BLaER1 treated with 17β-estradiol and CSF1 and Interleukin-3, amounts not matched to agents 10 nM and 100 nM (cell line): ENCODE measurements around the gene MAP3K6.

ENCODE experiments used
- H3K27ac ChIP-seq, 11 experiments: shearing (Covaris generic); formaldehyde crosslinking; 2 replicates each; pipeline ENCODE4 v1.8.1; 2022
- H3K27me3 ChIP-seq, 11 experiments: shearing (Covaris generic); formaldehyde crosslinking; 2 replicates each; pipeline ENCODE4 v1.8.1; 2022
- H3K36me3 ChIP-seq, 11 experiments: shearing (Covaris generic); formaldehyde crosslinking; 2 replicates each; pipeline ENCODE4 v1.8.1; 2022
- H3K4me1 ChIP-seq, 10 experiments: shearing (Covaris generic); formaldehyde crosslinking; 2 replicates each; pipeline ENCODE4 v1.8.1; 2022
- H3K4me2 ChIP-seq, 11 experiments: shearing (Covaris generic); formaldehyde crosslinking; 2 replicates each; pipeline ENCODE4 v1.8.1; 2022
- H3K4me3 ChIP-seq, 10 experiments: shearing (Covaris generic); formaldehyde crosslinking; 2 replicates each; pipeline ENCODE4 v1.8.1; 2022
- H3K9ac ChIP-seq, 11 experiments: shearing (Covaris generic); formaldehyde crosslinking; 2 replicates each; pipeline ENCODE4 v1.8.1; 2022
- H3K9me3 ChIP-seq, 11 experiments: shearing (Covaris generic); formaldehyde crosslinking; replicated peaks in 1 of 11; 2 replicates each; pipeline ENCODE4 v1.8.1; 2022
- H4K20me1 ChIP-seq, 11 experiments: shearing (Covaris generic); formaldehyde crosslinking; 2 replicates each; pipeline ENCODE4 v1.8.1; 2022
- Cebpa-rat ChIP-seq, 11 experiments: shearing (Covaris generic); IDR thresholded peaks; 2 replicates each; pipeline ENCODE4 v1.8.1; 2022

The MAP3K6 gene

DNA sequence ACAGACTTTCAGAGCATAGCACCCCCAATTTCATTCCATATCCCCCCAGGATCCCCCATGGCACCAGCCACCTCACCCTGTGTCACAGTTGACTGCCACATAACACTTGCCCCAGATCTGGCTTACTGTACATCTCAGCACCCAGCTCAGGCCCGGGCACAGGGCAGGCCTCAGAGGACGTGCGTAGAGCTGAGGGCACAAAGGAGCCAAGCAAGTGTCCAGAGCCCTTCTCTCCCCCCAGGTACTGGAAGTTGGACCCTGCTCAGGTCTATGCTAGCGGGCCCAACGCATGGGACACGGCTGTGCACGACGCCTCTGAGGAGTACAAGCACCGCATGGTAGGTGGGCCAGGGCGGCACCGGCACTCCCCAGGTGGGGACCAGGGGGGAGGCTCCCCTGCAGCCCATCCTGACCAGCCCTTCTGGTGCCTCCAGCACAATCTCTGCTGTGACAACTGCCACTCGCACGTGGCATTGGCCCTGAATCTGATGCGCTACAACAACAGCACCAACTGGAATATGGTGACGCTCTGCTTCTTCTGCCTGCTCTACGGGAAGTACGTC, 33.0 kb downstream of the MAP3K6 start:
- Histone ChIP-seq H3K4me3 (no peak overlapping the region), H3K9me3 (no peaks in the 10 kb centered on the region), H3K4me1 (peaks cover 8 to 39% (median 20%) of the 10 kb centered on the region in 10 experiments), H3K36me3 (peaks cover 64 to 90% (median 80%) of the 10 kb centered on the region in 11 experiments), H4K20me1 (peaks cover 0 to 43% (median 15%) of the 10 kb centered on the region in 11 experiments; a peak in 16 of 22 replicates), H3K27ac (no peak overlapping the region; a peak in 2 of 22 replicates), H3K27me3 (no peaks in the 10 kb centered on the region), H3K4me2 (no peak overlapping the region), H3K9ac (no peak overlapping the region)
- TF ChIP-seq Cebpa-rat (IDR thresholded peaks at IDR 0.05), result no peak

DNA sequence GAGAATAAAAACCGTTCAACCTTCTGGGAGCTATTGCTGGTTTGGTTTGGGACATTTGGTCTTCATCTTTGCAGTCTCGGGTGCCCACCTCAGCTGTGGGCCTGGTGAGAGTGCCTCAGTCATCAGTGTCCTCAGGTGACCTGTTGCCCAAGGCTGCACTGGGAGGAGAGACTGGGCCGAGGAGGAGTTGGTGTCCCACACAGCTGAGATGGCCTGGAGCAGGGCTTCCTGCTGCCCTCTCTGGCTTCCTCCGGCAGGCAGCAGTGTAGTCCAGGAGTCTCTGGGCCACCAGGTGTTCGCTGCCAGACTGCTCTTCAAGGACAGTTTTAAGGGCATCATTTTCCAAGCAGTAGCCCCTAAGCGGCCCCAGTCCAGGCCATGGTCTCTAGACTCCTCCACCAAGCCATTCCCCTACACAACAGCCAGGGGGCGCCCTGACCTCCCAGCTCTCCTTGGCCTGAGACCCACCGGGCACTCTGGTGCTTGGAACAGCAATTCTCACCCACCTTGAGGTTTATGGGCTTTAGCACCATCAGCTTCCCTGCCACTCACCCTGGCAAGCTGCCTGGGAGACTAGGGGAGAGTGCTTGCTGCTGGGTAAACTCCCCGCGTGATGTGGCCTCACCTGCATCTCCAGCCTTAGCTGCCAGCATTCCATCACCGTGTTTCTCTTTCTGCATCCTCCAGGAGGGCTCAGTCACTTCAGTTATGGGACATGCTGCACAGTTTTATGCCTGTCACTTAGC, 34.1 kb downstream of the MAP3K6 start:
- H3K9ac ChIP-seq, result peak overlapping the region in 8 of 11 experiments; percentile 6 to 41 (median 18); a peak in 9 of 22 replicates
- peaks cover 7 to 40% (median 23%) of the 10 kb centered on the region in 10 experiments; a peak in 17 of 20 replicates for H3K4me1 ChIP-seq
- H3K9me3 ChIP-seq, result no peaks in the 10 kb centered on the region
- H4K20me1 ChIP-seq, result peaks cover 1 to 54% (median 26%) of the 10 kb centered on the region in 11 experiments; a peak in 17 of 22 replicates
- no peaks in the 10 kb centered on the region for H3K27me3 ChIP-seq
- H3K4me3 ChIP-seq, result no peak overlapping the region
- peaks cover 74 to 99% (median 90%) of the 10 kb centered on the region in 11 experiments for H3K36me3 ChIP-seq
- H3K27ac ChIP-seq, result peak overlapping the region in 7 of 11 experiments; percentile 11 to 52 (median 32); a peak in 10 of 22 replicates
- H3K4me2 ChIP-seq, result peak overlapping the region in 5 of 11 experiments; percentile 17 to 72 (median 33); a peak in 7 of 22 replicates
- no peak for TF ChIP-seq Cebpa-rat (IDR thresholded peaks at IDR 0.05)

DNA sequence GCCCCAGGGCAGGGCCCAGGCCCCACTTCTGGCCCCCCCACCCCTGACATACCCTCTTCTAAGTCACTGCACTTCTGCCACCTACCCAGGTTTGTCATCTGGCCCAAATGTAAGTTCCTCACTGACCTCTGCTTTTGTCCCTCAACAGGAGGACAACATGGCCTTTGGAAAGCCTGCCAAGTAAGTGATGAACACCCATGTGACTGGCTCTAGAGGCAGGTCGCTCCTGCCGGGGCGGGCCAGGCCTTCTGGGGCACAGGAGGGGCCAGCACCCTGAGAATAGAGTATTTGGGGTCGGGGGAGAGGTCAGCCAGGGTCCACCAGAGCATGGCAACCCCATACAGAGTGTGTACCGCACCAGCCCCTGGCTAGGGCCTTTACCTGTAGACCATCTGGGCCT, 34.8 kb downstream of the MAP3K6 start:
- H3K36me3 ChIP-seq, result peaks cover 76 to 100% (median 97%) of the 10 kb centered on the region in 11 experiments
- H3K4me2 ChIP-seq, result peak overlapping the region in 5 of 11 experiments; percentile 17 to 72 (median 33); a peak in 8 of 22 replicates
- no peak overlapping the region for H3K4me3 ChIP-seq
- no peaks in the 10 kb centered on the region for H3K9me3 ChIP-seq
- peaks cover 7 to 48% (median 27%) of the 10 kb centered on the region in 10 experiments; a peak in 17 of 20 replicates for H3K4me1 ChIP-seq
- TF ChIP-seq Cebpa-rat (IDR thresholded peaks at IDR 0.05), result no peak
- H3K27me3 ChIP-seq, result no peaks in the 10 kb centered on the region
- H4K20me1 ChIP-seq, result peaks cover 9 to 62% (median 34%) of the 10 kb centered on the region in 11 experiments; a peak in 18 of 22 replicates
- H3K27ac ChIP-seq, result peak overlapping the region in 8 of 11 experiments; percentile 14 to 52 (median 32); a peak in 11 of 22 replicates
- H3K9ac ChIP-seq, result peak overlapping the region in 8 of 11 experiments; percentile 6 to 41 (median 18); a peak in 11 of 22 replicates

DNA sequence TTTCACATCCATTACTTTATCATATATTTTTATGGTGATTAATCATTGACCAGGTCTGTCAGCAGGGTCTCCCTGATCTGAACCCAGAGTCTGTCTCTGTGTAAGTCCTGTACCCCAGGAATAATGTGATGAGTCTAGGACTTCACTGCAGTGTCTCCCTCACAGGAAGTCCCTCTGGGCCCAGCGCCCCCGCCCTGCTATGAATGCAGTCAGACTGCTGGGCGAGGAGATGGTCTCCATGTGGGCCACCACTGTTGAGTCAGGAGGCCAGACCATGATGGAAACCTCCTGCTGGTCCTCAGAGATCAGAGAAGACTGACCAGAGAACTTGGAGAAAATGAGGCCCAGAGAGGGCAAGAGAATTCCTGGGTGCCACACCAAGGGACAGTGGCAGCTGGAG, 35.3 kb downstream of the MAP3K6 start:
- Histone ChIP-seq H3K36me3 (peaks cover 71 to 100% (median 97%) of the 10 kb centered on the region in 11 experiments), H3K27ac (peak overlapping the region in 6 of 11 experiments; percentile 14 to 52 (median 26); a peak in 6 of 22 replicates), H3K4me1 (peaks cover 7 to 52% (median 31%) of the 10 kb centered on the region in 10 experiments; a peak in 17 of 20 replicates), H3K9me3 (no peaks in the 10 kb centered on the region), H3K27me3 (no peaks in the 10 kb centered on the region), H3K4me2 (peak overlapping the region in 2 of 11 experiments; percentile 17 to 72; a peak in 4 of 22 replicates), H4K20me1 (peaks cover 11 to 67% (median 38%) of the 10 kb centered on the region in 11 experiments; a peak in 18 of 22 replicates), H3K4me3 (no peak overlapping the region), H3K9ac (peak overlapping the region in 9 of 11 experiments; percentile 2 to 38 (median 19); a peak in 7 of 22 replicates)
- no peak for TF ChIP-seq Cebpa-rat (IDR thresholded peaks at IDR 0.05)

DNA sequence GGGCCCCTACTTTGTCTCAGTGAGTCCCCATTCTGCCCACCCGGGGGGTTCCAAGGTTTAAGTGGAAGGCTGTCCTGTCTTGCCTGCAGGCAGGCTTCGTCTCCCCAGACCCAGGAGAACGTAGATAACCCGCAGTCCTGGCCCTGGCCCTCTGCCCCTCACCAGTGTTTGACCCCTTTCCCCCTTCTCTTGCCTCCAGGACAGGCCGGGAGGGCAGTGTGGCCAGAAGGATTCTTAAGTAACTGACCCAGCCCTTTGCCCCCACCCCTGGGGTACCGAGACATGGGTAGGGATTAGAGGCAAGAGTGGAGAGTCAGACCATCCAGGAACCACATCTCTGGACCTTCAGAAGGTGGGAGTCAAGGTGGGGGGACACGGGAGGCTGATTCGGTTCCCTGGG, 36.0 kb downstream of the MAP3K6 start:
- H3K9me3 ChIP-seq, result no peaks in the 10 kb centered on the region
- peaks cover 7 to 59% (median 36%) of the 10 kb centered on the region in 10 experiments; a peak in 17 of 20 replicates for H3K4me1 ChIP-seq
- peaks cover 11 to 72% (median 40%) of the 10 kb centered on the region in 11 experiments; a peak in 18 of 22 replicates for H4K20me1 ChIP-seq
- H3K27me3 ChIP-seq, result no peaks in the 10 kb centered on the region
- H3K27ac ChIP-seq, result peak overlapping the region in 2 of 11 experiments; percentile 14 to 30; a peak in 3 of 22 replicates
- H3K36me3 ChIP-seq, result peaks cover 67 to 100% (median 96%) of the 10 kb centered on the region in 11 experiments
- no peak for TF ChIP-seq Cebpa-rat (IDR thresholded peaks at IDR 0.05)
- no peak overlapping the region for H3K4me3 ChIP-seq
- peak overlapping the region in 5 of 11 experiments; percentile 2 to 38 (median 26); a peak in 4 of 22 replicates for H3K9ac ChIP-seq
- H3K4me2 ChIP-seq, result peak overlapping the region in 1 of 11 experiments; percentile 72; a peak in 1 of 22 replicates

DNA sequence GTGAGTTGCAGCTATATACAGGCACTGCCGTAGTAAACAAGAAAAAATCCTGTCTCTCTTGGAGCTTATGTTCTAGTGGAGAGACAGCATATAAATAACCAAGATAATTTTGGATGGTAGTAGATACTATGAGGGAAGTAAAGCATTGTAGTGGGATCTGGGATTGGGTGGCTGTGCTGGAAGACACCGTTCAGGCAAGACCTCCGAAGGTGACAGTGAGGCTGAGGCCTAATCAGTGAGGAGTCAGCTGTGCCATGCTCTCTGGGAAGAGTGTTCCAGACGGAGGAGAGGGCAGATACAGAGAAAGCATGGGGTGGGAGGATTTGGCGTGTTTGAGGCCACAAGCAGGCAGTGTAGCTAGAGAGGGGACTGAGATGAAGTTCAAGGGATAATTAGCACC, 38.8 kb downstream of the MAP3K6 start:
- H3K36me3 ChIP-seq, result peaks cover 55 to 94% (median 86%) of the 10 kb centered on the region in 11 experiments
- 0 out of 22 replicates have a peak overlapping the region, but pooled peaks of 1 of the 11 experiments have one; percentile 1 for H3K27ac ChIP-seq
- H3K4me1 ChIP-seq, result peaks cover 22 to 87% (median 58%) of the 10 kb centered on the region in 10 experiments
- H3K4me2 ChIP-seq, result no peak overlapping the region
- no peaks in the 10 kb centered on the region for H3K27me3 ChIP-seq
- no peak overlapping the region for H3K4me3 ChIP-seq
- no peak for TF ChIP-seq Cebpa-rat (IDR thresholded peaks at IDR 0.05)
- H3K9ac ChIP-seq, result peak overlapping the region in 5 of 11 experiments; percentile 1 to 53 (median 24); a peak in 2 of 22 replicates
- H3K9me3 ChIP-seq, result no peaks in the 10 kb centered on the region
- peaks cover 11 to 87% (median 40%) of the 10 kb centered on the region in 11 experiments; a peak in 18 of 22 replicates for H4K20me1 ChIP-seq

DNA sequence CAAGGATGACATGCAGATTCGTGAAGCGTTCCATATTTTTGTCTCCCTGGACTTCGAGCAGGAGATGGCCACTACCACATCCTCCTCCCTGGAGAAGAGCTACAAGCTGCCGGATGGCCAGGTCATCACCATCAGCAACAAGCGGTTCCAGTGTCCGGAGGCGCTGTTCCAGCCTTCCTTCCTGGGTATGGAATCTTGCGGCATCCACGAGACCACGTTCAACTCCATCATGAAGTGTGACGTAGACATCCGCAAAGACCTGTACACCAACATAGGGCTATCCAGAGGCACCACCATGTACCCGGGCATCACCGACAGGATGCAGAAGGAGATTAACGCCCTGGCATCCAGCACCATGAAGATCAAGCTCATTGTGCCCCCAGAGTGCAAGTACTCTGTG, 41.5 kb downstream of the MAP3K6 start:
- Histone ChIP-seq H3K4me2 (0 out of 22 replicates have a peak overlapping the region, but pooled peaks of 1 of the 11 experiments have one; percentile 54), H3K9me3 (no peaks in the 10 kb centered on the region), H4K20me1 (peaks cover 4 to 63% (median 28%) of the 10 kb centered on the region in 11 experiments; a peak in 18 of 22 replicates), H3K27ac (no peak overlapping the region), H3K4me1 (peaks cover 28 to 74% (median 53%) of the 10 kb centered on the region in 10 experiments), H3K9ac (peak overlapping the region in 4 of 11 experiments; percentile 10 to 97 (median 17); a peak in 5 of 22 replicates), H3K27me3 (no peaks in the 10 kb centered on the region), H3K4me3 (no peak overlapping the region), H3K36me3 (peaks cover 31 to 67% (median 60%) of the 10 kb centered on the region in 11 experiments)
- TF ChIP-seq Cebpa-rat (IDR thresholded peaks at IDR 0.05), result no peak

DNA sequence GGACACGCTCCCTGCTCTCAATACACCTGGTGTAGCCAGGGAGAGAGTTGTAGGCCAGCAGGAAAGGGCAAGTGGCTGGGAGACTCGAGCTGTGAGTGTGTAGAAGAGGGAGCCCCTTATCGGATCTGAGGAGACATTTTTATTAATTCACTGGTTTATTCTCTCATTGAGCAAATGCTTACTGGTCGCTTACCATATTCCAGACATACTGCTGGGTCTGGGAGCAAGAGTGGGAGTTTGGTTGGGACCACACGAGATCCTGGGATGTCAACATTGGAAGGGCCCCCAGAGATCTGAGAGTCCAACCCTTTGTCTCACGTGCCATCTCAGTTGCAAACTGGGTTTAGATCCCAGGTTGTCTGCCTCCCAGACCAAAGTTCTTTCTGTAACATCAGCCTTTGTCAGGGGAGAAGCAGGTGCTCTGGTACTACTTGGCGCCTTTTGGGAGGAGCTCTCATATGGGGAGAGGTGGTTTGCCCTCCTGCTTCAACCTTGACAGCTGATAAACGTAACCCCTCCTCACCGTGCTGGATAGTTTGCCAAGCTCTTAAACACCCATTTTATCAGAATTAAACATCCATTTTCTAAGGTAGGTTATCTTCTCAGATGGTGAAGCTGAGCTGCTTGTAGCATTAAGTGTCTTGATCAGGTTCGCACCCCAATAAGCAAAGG, 44.1 kb downstream of the MAP3K6 start:
- no peak for TF ChIP-seq Cebpa-rat (IDR thresholded peaks at IDR 0.05)
- Histone ChIP-seq H3K27me3 (no peaks in the 10 kb centered on the region), H3K9me3 (no peaks in the 10 kb centered on the region), H4K20me1 (peaks cover 0 to 37% (median 13%) of the 10 kb centered on the region in 11 experiments; a peak in 13 of 22 replicates), H3K36me3 (peaks cover 20 to 42% (median 37%) of the 10 kb centered on the region in 11 experiments), H3K4me3 (peak overlapping the region; percentile 76 to 100 (median 92)), H3K27ac (peak overlapping the region; percentile 92 to 99 (median 96)), H3K4me1 (peaks cover 23 to 58% (median 43%) of the 10 kb centered on the region in 10 experiments), H3K4me2 (peak overlapping the region; percentile 76 to 98 (median 96)), H3K9ac (peak overlapping the region; percentile 94 to 99 (median 97))
